GM12891 (cell line): ENCODE data around the gene MCOLN3.
A peak's percentile ranks its signal among the peaks of the same experiment; 100 is the strongest.

Experiments
- DNase-seq: peaks from one replicate; pipeline ENCODE4 v3.0.0; 2011; ENCODE audit warnings: low spot score; ENCODE audit not compliant: insufficient read length
- FAIRE-seq: peaks from 2 replicates; lab custom pipeline; 2011; peaks lifted over from hg19 to GRCh38; lab: Jason Lieb, UNC
- PAX5 ChIP-seq: IDR thresholded peaks from 2 replicates; pipeline ENCODE4 v1.6.1; 2011; ENCODE audit warnings: low read length, moderate library complexity, mild to moderate bottlenecking; ENCODE audit not compliant: insufficient read depth, severe bottlenecking
- POLR2A ChIP-seq: IDR thresholded peaks from 2 replicates; pipeline ENCODE4 v1.6.1; 2011; ENCODE audit warnings: low read depth, low read length, control low read depth
- POLR2AphosphoS5 ChIP-seq: IDR thresholded peaks from 2 replicates; pipeline ENCODE4 v1.6.1; 2011; ENCODE audit warnings: low read depth, low read length, control low read depth
- POU2F2 ChIP-seq: IDR thresholded peaks from 2 replicates; pipeline ENCODE4 v1.6.1; 2011; ENCODE audit warnings: low read depth, mild to moderate bottlenecking, control low read depth, low read length, moderate library complexity
- SPI1 ChIP-seq: IDR thresholded peaks from 2 replicates; pipeline ENCODE4 v1.6.1; 2011; ENCODE audit warnings: low read depth, low read length, control low read depth
- TAF1 ChIP-seq: IDR thresholded peaks from 2 replicates; pipeline ENCODE4 v1.6.1; 2011; ENCODE audit warnings: low read depth, low read length, control low read depth

The MCOLN3 gene

DNA sequence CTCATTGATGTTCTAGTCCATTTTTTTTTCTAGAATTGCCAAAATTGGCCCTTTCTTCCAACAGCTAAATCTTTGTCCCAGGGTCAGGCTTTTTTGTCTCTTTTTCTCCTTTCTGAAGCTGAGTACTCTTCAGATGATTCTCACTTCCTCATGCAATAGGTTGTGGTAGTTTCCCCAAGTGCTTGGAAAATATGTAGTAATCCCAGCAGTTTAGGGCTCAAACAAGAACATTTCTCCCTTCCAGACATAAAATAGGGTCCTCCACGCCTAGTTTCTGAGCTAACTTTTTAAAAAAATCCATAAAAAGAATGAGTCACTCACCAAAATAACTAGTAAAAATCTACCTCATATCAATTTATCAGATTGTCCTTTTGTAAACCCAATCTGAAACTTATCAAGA lies 10.0 kb upstream of the MCOLN3 start:
- FAIRE-seq (no peak), DNase-seq (no peak)
- TF ChIP-seq POLR2A (no peak), POLR2AphosphoS5 (no peak), SPI1 (peak; percentile 96), PAX5 (no peak)

DNA sequence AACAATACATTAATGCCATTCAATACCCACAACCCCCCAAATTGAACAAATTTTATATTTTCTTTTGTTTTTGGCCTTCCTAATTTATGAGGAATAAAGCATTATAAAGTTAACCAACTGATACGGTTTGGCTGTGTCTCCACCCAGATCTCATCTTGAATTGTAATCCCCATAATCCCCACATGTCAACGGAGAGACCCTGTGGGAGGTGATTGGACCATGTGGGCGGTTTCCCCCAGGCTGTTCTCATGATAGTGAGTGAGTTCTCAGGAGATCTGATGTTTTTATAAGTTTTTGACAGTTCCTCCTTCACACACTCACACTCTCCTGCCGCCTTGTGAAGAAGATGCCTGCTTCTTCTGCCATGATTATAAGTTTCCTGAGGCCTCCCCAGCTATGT lies 6.4 kb upstream of the MCOLN3 start:
- no peak for FAIRE-seq
- no peak for TF ChIP-seq POLR2A
- no peak for DNase-seq

DNA sequence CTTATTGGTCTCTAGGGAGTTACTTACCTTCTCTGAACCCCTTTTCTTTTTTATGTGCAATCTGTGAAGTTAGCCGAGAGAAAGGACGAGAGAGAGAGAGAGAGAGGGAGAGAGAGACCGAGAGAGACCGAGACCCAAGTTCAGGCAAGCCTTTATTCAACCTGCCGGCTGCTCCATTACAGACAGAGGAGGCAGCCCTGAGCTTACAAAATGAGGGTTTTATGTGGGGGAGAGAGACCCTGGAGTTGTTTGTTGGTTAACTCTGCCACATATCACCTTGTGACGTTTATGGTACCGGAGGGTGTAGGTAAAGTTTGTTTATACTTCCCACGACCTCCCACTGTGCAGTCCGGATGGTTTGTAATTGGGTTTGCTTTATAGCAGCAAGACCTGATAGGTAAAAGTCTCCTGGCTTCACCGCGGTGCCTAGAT lies 1.5 kb upstream of the MCOLN3 start:
- FAIRE-seq (peak; percentile 76), DNase-seq (no peak)
- TF ChIP-seq PAX5 = no peak
- TF ChIP-seq POU2F2 = no peak
- TF ChIP-seq TAF1 = no peak
- TF ChIP-seq POLR2A = no peak

DNA sequence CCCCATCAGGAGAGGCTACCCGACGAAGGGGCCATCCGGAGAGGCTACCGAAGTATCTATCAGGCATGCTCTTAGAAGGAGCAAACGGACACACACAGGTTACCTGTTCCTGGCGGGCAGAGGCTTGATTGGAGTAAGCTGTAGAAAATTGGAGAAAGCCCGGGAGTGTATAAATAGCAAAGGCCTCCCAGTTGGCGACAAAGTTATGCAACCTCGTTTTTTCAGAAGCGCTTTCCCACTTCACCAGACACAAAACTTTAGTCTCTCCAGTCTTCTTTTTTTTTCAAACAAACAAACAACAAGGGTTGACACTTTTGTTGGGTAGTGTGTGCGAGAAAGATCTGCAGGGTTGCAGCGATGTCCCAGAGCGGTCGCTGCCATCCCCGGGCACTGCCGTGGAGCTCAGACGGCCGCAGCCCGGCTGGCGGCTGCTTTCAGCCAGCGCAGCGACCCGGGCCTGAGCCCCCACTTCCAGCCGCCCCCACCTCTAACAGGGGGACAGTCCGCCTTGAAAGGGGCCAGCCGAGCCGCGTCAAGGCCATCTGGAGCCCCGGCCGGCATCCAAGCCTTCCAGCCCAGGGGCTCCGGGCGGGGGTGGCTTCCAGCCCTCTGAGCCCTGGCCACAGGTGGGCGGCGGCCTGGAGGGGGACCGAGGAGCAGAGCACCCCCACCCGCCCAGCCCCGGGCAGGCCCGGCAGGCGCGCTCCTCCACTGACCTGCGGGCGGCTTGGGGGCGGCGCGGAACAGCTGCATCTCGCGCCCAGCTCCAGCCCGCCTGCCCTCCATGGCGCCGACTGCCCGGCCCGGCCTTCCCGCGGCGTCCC lies 616 bp downstream of the MCOLN3 start:
- TF ChIP-seq POLR2AphosphoS5 = no peak
- TF ChIP-seq SPI1 = no peak
- no peak for TF ChIP-seq PAX5
- no peak for TF ChIP-seq POU2F2
- no peak for TF ChIP-seq POLR2A
- TF ChIP-seq TAF1 = no peak
- DNase-seq (no peak), FAIRE-seq (peak; percentile 33)

DNA sequence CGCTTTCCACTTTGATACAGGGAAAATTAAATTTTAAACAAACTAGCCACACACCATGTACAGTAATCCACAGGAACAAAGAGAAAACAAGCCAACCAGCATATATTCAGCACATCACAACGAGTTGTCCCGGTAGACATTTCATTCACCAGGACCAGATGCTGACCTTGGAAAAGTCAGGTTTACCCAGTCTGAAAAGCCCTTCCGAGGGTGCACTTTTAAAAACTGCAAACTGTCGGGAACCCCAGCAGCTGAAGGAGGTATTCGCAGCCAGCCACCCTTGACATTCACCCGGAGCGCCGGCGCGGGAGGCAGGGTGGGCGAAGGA lies 1.2 kb downstream of the MCOLN3 start:
- FAIRE-seq = peak; percentile 82

DNA sequence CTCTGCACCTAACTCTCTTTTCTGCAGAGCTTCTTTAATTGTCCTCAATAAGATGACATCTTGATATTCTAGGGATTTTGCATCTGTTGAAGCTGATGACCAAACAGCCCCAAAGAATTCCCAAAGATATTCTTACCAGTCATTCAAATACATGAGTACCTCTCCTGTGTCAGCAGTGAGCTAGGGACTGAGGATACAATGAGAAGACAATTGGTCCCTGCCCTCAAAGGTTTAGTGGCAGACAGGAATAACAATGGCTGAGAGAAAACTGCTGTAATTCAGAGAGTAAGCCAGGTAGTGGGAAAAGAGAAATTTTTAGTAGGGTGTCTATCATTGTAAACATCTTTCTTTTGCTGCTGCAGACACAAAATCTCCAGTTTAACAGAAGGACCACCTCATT lies 5.9 kb downstream of the MCOLN3 start:
- TF ChIP-seq POLR2AphosphoS5 = no peak
- no peak for TF ChIP-seq SPI1
- DNase-seq (no peak), FAIRE-seq (no peak)

More for the DNA sequence above, 1.2 kb downstream of the MCOLN3 start:
- TF ChIP-seq SPI1 (no peak), POU2F2 (no peak), POLR2AphosphoS5 (no peak), PAX5 (no peak)
- DNase-seq = no peak

DNA sequence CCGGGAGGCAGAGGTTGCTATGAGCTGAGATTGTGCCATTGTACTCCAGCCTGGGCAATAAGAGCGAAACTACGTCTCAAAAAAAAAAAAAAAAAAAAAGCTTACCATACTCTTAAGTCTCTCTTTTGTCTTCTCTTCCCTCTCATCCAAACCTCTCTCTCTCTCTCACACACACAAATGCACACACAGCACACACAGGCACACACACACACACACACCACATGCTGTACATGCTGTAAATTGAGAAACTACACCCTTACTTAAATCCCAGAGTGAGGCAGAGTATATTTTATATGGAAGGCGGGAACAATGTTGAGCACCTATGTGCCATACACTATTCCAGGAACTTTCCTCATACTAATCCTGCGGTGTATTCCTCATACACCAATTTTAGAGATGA lies 6.5 kb downstream of the MCOLN3 start:
- DNase-seq = no peak
- TF ChIP-seq POLR2A (no peak), SPI1 (no peak)
- FAIRE-seq = no peak

- no peak for FAIRE-seq
- no peak for DNase-seq
- no peak for TF ChIP-seq POLR2AphosphoS5
- TF ChIP-seq POLR2A = no peak
- no peak for TF ChIP-seq POU2F2
- no peak for TF ChIP-seq PAX5
- no peak for TF ChIP-seq SPI1
- no peak for TF ChIP-seq TAF1
These were observed 15.1 kb downstream of the MCOLN3 start for GRCh38 chr1:85033221-85033620.

GRCh38 chr1:85030536-85030935 lies 17.8 kb downstream of the MCOLN3 start:
- TF ChIP-seq TAF1 (no peak), POU2F2 (no peak), SPI1 (no peak), POLR2A (no peak), POLR2AphosphoS5 (no peak), PAX5 (no peak)
- DNase-seq = no peak
- FAIRE-seq = no peak

GRCh38 chr1:85028151-85028550 lies 20.1 kb downstream of the MCOLN3 start:
- TF ChIP-seq POU2F2 (no peak), SPI1 (no peak), POLR2AphosphoS5 (no peak), PAX5 (no peak), POLR2A (no peak), TAF1 (no peak)
- DNase-seq = no peak
- FAIRE-seq = no peak

- no peak for DNase-seq
- TF ChIP-seq TAF1 (no peak), POLR2A (no peak), POLR2AphosphoS5 (no peak), SPI1 (no peak), POU2F2 (no peak), PAX5 (no peak)
- peak; percentile 9 for FAIRE-seq
These were observed 20.9 kb downstream of the MCOLN3 start for GRCh38 chr1:85027242-85027983.
